ENCODE data around the gene ELMO1.

ELMO1 gene

GRCh38 chr7:37408291-37409228 lies 40.1 kb downstream of the ELMO1 start:
- no peak for DNase-seq (ENCODE audit: low read depth)

- no peak for DNase-seq (ENCODE audit: low read depth)
These were observed 43.0 kb downstream of the ELMO1 start for GRCh38 chr7:37405603-37406122.

GRCh38 chr7:37405128-37405527 lies 43.5 kb downstream of the ELMO1 start:
- DNase-seq (ENCODE audit: low read depth), result no peak

GRCh38 chr7:37399876-37400421 lies 48.7 kb downstream of the ELMO1 start:
- no peak for DNase-seq (ENCODE audit: low read depth)

- DNase-seq (ENCODE audit: low read depth), result no peak
These were observed 50.3 kb downstream of the ELMO1 start for GRCh38 chr7:37398403-37398802.

- no peak for DNase-seq (ENCODE audit: low read depth)
These were observed 52.9 kb downstream of the ELMO1 start for GRCh38 chr7:37395618-37396259.

GRCh38 chr7:37394158-37394557 lies 54.5 kb downstream of the ELMO1 start:
- no peak for DNase-seq (ENCODE audit: low read depth)

- DNase-seq (ENCODE audit: low read depth), result no peak
These were observed 55.2 kb downstream of the ELMO1 start for GRCh38 chr7:37393476-37393875.

- DNase-seq (ENCODE audit: low read depth), result no peak
These were observed 56.0 kb downstream of the ELMO1 start for GRCh38 chr7:37392673-37393017.

- no peak for DNase-seq (ENCODE audit: low read depth)
These were observed 56.6 kb downstream of the ELMO1 start for GRCh38 chr7:37391791-37392672.

- no peak for DNase-seq (ENCODE audit: low read depth)
These were observed 58.5 kb downstream of the ELMO1 start for GRCh38 chr7:37390114-37390513.

GRCh38 chr7:37388811-37389210 lies 59.9 kb downstream of the ELMO1 start:
- DNase-seq (ENCODE audit: low read depth), result no peak

GRCh38 chr7:37385787-37386186 lies 62.9 kb downstream of the ELMO1 start:
- no peak for DNase-seq (ENCODE audit: low read depth)

- no peak for DNase-seq (ENCODE audit: low read depth)
These were observed 66.0 kb downstream of the ELMO1 start for GRCh38 chr7:37382546-37383088.

GRCh38 chr7:37380831-37381230 lies 67.8 kb downstream of the ELMO1 start:
- no peak for DNase-seq (ENCODE audit: low read depth)

GRCh38 chr7:37379546-37380277 lies 69.0 kb downstream of the ELMO1 start:
- no peak for DNase-seq (ENCODE audit: low read depth)

- no peak for DNase-seq (ENCODE audit: low read depth)
These were observed 71.4 kb downstream of the ELMO1 start for GRCh38 chr7:37377231-37377630.

- DNase-seq (ENCODE audit: low read depth), result no peak
These were observed 72.3 kb downstream of the ELMO1 start for GRCh38 chr7:37376386-37376785.

- no peak for DNase-seq (ENCODE audit: low read depth)
These were observed 75.9 kb downstream of the ELMO1 start for GRCh38 chr7:37372750-37373149.

- DNase-seq (ENCODE audit: low read depth), result no peak
These were observed 76.9 kb downstream of the ELMO1 start for GRCh38 chr7:37371755-37372154.

- DNase-seq (ENCODE audit: low read depth), result no peak
These were observed 78.8 kb downstream of the ELMO1 start for GRCh38 chr7:37369906-37370305.
